DND-41 (cell line): ENCODE results near the gene ADGRD2.

Experiments used
- EZH2 ChIP-seq: IDR thresholded peaks from 3 replicates; pipeline ENCODE4 v1.6.1; 2012; ENCODE audit warnings: borderline replicate concordance, low read depth, mild to moderate bottlenecking, moderate library complexity, low read length, inconsistent platforms; ENCODE audit not compliant: severe bottlenecking
- TF ChIP-seq, protein P1 (sequence below): IDR thresholded peaks from 2 replicates; pipeline ENCODE4 v1.5.1; 2012; ENCODE audit warnings: borderline replicate concordance, low read length, moderate library complexity, mild to moderate bottlenecking; ENCODE audit not compliant: poor library complexity, severe bottlenecking; ENCODE audit errors: extremely low read depth

DNA sequence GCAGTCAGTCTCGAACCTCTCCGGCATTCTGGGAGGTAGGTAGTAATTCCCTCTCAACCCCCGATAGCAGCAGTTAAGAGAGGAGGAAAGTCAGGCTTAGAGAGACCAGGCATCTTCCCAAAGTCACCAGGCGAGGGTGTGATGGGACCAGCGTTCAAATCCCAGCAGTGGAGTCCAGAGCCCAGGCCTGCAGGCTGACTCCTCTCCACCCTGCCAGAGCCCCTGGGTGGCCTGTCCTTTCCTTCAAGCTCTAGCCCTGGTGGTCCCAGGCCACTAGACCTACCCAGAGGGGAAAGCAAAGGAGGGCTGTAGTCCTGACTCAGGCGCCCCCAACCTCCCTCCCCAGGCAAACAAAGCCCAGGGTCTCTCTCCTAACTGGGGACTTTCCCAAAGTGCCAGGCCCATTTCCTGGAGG is 61.2 kb downstream of the ADGRD2 start:
- TF ChIP-seq, protein P1, sequence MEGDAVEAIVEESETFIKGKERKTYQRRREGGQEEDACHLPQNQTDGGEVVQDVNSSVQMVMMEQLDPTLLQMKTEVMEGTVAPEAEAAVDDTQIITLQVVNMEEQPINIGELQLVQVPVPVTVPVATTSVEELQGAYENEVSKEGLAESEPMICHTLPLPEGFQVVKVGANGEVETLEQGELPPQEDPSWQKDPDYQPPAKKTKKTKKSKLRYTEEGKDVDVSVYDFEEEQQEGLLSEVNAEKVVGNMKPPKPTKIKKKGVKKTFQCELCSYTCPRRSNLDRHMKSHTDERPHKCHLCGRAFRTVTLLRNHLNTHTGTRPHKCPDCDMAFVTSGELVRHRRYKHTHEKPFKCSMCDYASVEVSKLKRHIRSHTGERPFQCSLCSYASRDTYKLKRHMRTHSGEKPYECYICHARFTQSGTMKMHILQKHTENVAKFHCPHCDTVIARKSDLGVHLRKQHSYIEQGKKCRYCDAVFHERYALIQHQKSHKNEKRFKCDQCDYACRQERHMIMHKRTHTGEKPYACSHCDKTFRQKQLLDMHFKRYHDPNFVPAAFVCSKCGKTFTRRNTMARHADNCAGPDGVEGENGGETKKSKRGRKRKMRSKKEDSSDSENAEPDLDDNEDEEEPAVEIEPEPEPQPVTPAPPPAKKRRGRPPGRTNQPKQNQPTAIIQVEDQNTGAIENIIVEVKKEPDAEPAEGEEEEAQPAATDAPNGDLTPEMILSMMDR, result no peak
- no peak for TF ChIP-seq EZH2
